BJ (cell line): ENCODE results near the gene PVALB. TPM values are rescaled to one million over a fixed set of nuclear protein-coding genes. Genes with fewer than 3 reads are reported as not detected.

Experiments used
- CTCF ChIA-PET: fragments of 350-600 bp; formaldehyde crosslinking; extraction: SDS; loops from one replicate; lab custom pipeline; 2021; ENCODE audit warnings: antibody characterized with exemption, inconsistent platforms; lab: Yijun Ruan, JAX
- POLR2A ChIA-PET: fragments of 300-600 bp; sonication (Branson Sonifier 250); formaldehyde crosslinking; extraction: SDS; loops from one replicate; lab custom pipeline; 2021; ENCODE audit warnings: antibody characterized with exemption; lab: Charles Lee
- DNase-seq: peaks from one replicate; pipeline ENCODE4 v3.0.0-alpha.2; 2011; ENCODE audit warnings: low read depth
- H3K27me3 ChIP-seq: 2 replicates; pipeline ENCODE4 v1.6.0; 2011; ENCODE audit warnings: low read length; ENCODE audit not compliant: control insufficient read depth, insufficient read depth
- H3K36me3 ChIP-seq: 2 replicates; pipeline ENCODE4 v1.5.1; 2011; ENCODE audit warnings: low read length; ENCODE audit not compliant: control insufficient read depth, insufficient read depth
- H3K4me3 ChIP-seq: 2 replicates; pipeline ENCODE4 v1.5.1; 2011; ENCODE audit warnings: low read depth, mild to moderate bottlenecking, control low read depth, low read length
- CTCF ChIP-seq: IDR thresholded peaks from 2 replicates; pipeline ENCODE4 v1.5.1; 2011; ENCODE audit warnings: low read depth, mild to moderate bottlenecking, control low read depth, inconsistent platforms, low read length, moderate library complexity; ENCODE audit not compliant: insufficient read depth
- polyA plus RNA-seq: library from polyadenylated mRNA; depleted of rRNA; stranded (reverse); fragments of >200 nt; gene quantifications from 2 replicates; pipeline ENCODE4 v1.2.3, GENCODE V29; 2011

PVALB gene
- polyA plus RNA-seq, 1 experiment, result not detected

- Histone ChIP-seq H3K36me3 (no peaks in the 10 kb centered on the region), H3K4me3 (peak overlapping the region; percentile 81), H3K27me3 (no peaks in the 10 kb centered on the region)
- DNase-seq, result no peak
- ChIA-PET CTCF (interaction anchor here (0.6 to 3.9 kb wide), 10 partner anchors 11 to 265 kb away, joined by 3 to 37 read pairs (median 6); no protein-coding TSS in a partner anchor), POLR2A (interaction anchor here (0.7 kb wide), 1 partner anchor 598 kb away, joined by 3 read pairs; no protein-coding TSS in a partner anchor)
- TF ChIP-seq CTCF, result no peak
Observed at GRCh38 chr22:36775586-36775963, 41.3 kb downstream of the PVALB start.

- TF ChIP-seq CTCF, result peak; percentile 52
- POLR2A ChIA-PET, result no interaction called here
Observed at GRCh38 chr22:36773935-36774334, 42.9 kb downstream of the PVALB start.

DNA sequence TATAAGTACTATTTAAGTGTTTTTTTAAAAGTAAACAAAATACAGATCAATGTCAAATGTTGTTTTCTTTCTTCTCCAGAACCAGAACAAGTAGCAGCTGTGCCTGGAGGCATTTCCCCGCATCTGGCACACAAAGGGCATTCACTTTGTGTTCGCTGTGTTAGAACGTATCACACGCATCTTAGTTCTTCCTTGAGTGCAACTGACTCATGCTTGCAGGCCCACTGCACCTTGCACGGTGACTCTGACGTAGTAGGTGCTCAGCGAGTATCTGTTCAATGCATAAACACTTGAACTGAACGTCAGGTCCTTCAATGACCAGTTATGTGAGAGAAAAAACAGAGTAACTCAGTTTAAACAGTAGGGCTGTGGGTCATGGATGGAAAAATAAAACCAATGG is 44.4 kb downstream of the PVALB start:
- no peak for DNase-seq
- TF ChIP-seq CTCF, result no peak
- ChIA-PET CTCF (interaction anchor here (3.3 to 3.9 kb wide), 2 partner anchors 220 to 262 kb away, joined by 16 to 20 read pairs; no protein-coding TSS in a partner anchor), POLR2A (no interaction called here)
- H3K27me3 ChIP-seq, result no peaks in the 10 kb centered on the region
- H3K36me3 ChIP-seq, result no peaks in the 10 kb centered on the region; the same call in none of the 2 replicates
- no peak overlapping the region for H3K4me3 ChIP-seq

More at GRCh38 chr22:36773935-36774334, 42.9 kb downstream of the PVALB start:
- H3K27me3 ChIP-seq, result no peaks in the 10 kb centered on the region
- DNase-seq, result no peak
- H3K36me3 ChIP-seq, result no peaks in the 10 kb centered on the region
- no peak overlapping the region for H3K4me3 ChIP-seq
- CTCF ChIA-PET, result interaction anchor here (0.6 to 3.9 kb wide), 14 partner anchors 8 to 267 kb away, joined by 3 to 37 read pairs (median 5); partner anchors contain the start of gene FOXRED2

- Histone ChIP-seq H3K36me3 (no peaks in the 10 kb centered on the region; the same call in none of the 2 replicates), H3K4me3 (no peak overlapping the region), H3K27me3 (no peaks in the 10 kb centered on the region)
- ChIA-PET CTCF (interaction anchor here (0.6 to 7.0 kb wide), 4 partner anchors 14 to 260 kb away, joined by 3 to 33 read pairs (median 3); no protein-coding TSS in a partner anchor), POLR2A (no interaction called here)
- TF ChIP-seq CTCF, result no peak
- DNase-seq, result no peak
Observed at GRCh38 chr22:36771356-36772063, 45.3 kb downstream of the PVALB start.

DNA sequence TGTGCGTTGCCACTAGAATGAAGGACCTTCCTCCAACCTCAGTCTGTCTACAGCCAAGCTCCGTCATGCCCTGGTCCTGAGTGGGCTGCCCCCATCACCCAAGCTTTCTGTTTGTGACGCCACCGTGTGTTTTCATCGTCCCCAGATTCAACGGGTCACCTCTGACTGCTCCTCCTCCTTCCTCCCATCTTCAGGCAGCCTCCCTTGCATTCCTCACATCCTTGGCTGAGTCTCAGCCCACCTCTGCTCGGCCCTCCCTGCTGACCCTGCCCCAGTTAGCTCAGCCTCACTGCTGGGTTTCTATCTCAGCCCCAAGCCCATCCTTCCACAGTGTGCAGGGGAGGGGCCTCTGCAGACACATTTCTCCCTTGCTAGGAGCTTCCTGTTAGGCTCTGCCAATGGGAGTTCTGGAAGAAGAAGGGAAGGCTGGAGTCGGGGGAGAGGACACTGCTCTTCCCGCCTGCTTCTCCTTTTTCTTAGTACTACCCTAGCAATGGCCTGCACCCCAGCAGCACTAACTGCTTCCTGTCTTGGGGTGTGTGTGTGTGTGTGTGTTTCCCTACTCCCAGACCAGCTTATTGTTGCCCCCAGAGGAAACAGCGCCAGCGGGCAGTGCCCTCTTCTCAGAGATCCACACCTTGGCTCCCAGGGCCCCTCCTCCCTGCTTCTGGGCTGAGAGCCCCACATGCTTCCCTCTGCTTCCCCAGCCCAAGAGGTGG is 46.2 kb downstream of the PVALB start:
- CTCF ChIA-PET, result interaction anchor here (0.6 to 7.0 kb wide), 3 partner anchors 13 to 259 kb away, joined by 3 to 33 read pairs (median 3); no protein-coding TSS in a partner anchor

More for the DNA sequence above, 46.2 kb downstream of the PVALB start:
- H3K27me3 ChIP-seq, result no peaks in the 10 kb centered on the region
- H3K36me3 ChIP-seq, result no peaks in the 10 kb centered on the region; the same call in none of the 2 replicates
- TF ChIP-seq CTCF, result no peak
- H3K4me3 ChIP-seq, result no peak overlapping the region
- POLR2A ChIA-PET, result no interaction called here
- DNase-seq, result no peak
